Measurements from ENCODE around the gene PKP3.
"Not testable (repeated sequence)": the region's sequence is repeated elsewhere in the genome, so short reads cannot be mapped to it uniquely, and the experiment has no call there.

PKP3 gene

DNA sequence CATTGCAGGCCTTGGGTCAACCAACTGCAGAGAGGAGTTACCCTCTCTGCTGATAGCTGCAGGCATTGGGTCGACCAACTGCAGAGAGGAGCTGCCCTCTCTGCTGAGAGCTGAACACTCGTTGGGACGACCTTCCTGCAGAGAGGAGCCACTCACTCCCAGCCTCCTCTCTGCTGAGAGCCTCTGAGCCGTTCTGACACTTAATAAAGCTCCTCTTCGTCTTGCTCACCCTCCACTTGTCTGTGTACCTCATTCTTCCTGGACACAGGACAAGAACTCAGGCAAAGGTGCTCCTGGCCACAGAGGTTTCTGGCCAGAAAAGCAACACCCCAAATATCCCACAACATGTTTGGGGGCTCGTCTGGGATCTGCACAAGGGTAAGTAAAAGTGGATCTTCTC, 7.5 kb upstream of the PKP3 start:
- Histone ChIP-seq H3K36me3 (replicated peaks; ENCODE audit: insufficient read depth, low read length) (no peaks in the 10 kb centered on the region), H3K79me2 (ENCODE audit: low read length) (no peaks in the 10 kb centered on the region), H2AFZ (ENCODE audit: low read length) (no peak overlapping the region), H3K27ac (ENCODE audit: low read length) (no peak overlapping the region), H3K9me3 (replicated peaks; ENCODE audit: insufficient read depth, low read length) (no peaks in the 10 kb centered on the region), H3K4me1 (ENCODE audit: low read length) (no peaks in the 10 kb centered on the region), H3K27me3 (replicated peaks; ENCODE audit: insufficient read depth, low read length) (peaks cover 81% of the 10 kb centered on the region), H3K4me3 (ENCODE audit: low read length) (no peak overlapping the region), H3K9ac (ENCODE audit: low read length) (no peak overlapping the region), H4K20me1 (ENCODE audit: insufficient read depth, low read length) (no peaks in the 10 kb centered on the region), H3K9me2 (replicated peaks; ENCODE audit: insufficient read depth, low read length) (no peaks in the 10 kb centered on the region), H3F3A (ENCODE audit: insufficient read depth, low read length) (no peaks in the 10 kb centered on the region), H3K4me2 (ENCODE audit: low read depth, low read length) (no peak overlapping the region)
- no peak for DNase-seq
- TF ChIP-seq EZH2phosphoT487 (IDR thresholded peaks at IDR 0.05; ENCODE audit: low read length) (no peak), EZH2 (optimal IDR thresholded peaks at IDR 0.05; ENCODE audit: low read depth, low read length) (no peak)
- TF ChIP-seq, protein P1, sequence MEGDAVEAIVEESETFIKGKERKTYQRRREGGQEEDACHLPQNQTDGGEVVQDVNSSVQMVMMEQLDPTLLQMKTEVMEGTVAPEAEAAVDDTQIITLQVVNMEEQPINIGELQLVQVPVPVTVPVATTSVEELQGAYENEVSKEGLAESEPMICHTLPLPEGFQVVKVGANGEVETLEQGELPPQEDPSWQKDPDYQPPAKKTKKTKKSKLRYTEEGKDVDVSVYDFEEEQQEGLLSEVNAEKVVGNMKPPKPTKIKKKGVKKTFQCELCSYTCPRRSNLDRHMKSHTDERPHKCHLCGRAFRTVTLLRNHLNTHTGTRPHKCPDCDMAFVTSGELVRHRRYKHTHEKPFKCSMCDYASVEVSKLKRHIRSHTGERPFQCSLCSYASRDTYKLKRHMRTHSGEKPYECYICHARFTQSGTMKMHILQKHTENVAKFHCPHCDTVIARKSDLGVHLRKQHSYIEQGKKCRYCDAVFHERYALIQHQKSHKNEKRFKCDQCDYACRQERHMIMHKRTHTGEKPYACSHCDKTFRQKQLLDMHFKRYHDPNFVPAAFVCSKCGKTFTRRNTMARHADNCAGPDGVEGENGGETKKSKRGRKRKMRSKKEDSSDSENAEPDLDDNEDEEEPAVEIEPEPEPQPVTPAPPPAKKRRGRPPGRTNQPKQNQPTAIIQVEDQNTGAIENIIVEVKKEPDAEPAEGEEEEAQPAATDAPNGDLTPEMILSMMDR (IDR thresholded peaks at IDR 0.05; ENCODE audit: low read length), result no peak

DNA sequence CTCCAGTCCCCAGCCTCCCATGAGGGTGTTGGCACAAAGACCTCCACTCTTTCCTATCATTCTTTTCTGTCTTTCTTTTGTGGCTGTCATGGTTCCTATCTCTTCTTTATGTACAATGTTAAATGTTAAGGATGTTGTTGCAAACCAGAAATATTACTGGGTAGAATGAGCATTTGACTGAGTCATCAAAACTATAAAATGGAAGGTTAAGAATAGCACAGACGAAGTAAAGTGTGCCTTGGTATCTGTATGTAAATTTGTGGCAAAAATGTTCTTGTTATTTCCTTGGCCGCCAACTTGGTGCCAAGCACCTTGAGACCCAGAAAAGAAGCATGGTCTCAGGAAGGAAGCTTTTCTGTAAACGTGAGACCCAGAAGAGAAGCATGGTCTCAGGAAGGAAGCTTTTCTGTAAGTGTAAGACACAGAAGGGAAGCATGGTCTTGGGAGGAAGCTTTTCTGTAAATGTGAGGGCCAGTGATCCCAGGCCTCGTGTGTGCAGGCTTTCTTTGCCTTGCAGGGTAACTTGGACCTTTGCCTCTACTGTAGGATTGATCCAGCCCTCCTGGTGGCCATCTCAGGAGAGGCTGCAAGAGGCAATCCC, 6.7 kb upstream of the PKP3 start:
- H3K9me3 ChIP-seq (replicated peaks; ENCODE audit: insufficient read depth, low read length), result no peaks in the 10 kb centered on the region
- H2AFZ ChIP-seq (ENCODE audit: low read length), result no peak overlapping the region
- no peaks in the 10 kb centered on the region for H4K20me1 ChIP-seq (ENCODE audit: insufficient read depth, low read length)
- DNase-seq, result no peak
- TF ChIP-seq, protein P1 (IDR thresholded peaks at IDR 0.05; ENCODE audit: low read length), result no peak
- TF ChIP-seq EZH2phosphoT487 (IDR thresholded peaks at IDR 0.05; ENCODE audit: low read length), result no peak
- no peak for TF ChIP-seq EZH2 (optimal IDR thresholded peaks at IDR 0.05; ENCODE audit: low read depth, low read length)
- H3K27me3 ChIP-seq (replicated peaks; ENCODE audit: insufficient read depth, low read length), result peaks cover 81% of the 10 kb centered on the region
- H3K36me3 ChIP-seq (replicated peaks; ENCODE audit: insufficient read depth, low read length), result no peaks in the 10 kb centered on the region
- H3F3A ChIP-seq (ENCODE audit: insufficient read depth, low read length), result no peaks in the 10 kb centered on the region
- no peak overlapping the region for H3K4me3 ChIP-seq (ENCODE audit: low read length)
- no peaks in the 10 kb centered on the region for H3K9me2 ChIP-seq (replicated peaks; ENCODE audit: insufficient read depth, low read length)
- H3K9ac ChIP-seq (ENCODE audit: low read length), result no peak overlapping the region
- no peaks in the 10 kb centered on the region for H3K4me1 ChIP-seq (ENCODE audit: low read length)
- no peak overlapping the region for H3K27ac ChIP-seq (ENCODE audit: low read length)
- H3K79me2 ChIP-seq (ENCODE audit: low read length), result no peaks in the 10 kb centered on the region
- H3K4me2 ChIP-seq (ENCODE audit: low read depth, low read length), result no peak overlapping the region

DNA sequence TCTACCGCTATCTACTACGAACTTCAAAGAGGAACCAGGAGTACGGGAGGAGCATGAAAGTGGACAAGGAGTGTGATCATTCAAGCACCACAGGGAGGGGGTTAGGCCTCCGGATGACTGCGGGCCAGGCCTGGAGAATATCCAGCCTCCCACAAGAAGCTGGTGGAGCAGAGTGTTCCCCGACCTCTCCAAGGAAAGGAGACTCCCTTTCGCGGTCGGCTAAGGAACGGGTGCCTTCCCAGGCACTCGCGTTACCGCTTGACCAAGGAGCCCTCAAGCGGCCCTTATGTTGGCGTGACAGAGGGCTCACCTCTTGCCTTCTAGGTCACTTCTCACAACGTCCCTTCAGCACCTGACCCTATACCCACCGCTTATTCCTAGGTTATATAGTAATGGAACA, 4.6 kb upstream of the PKP3 start:
- not testable (repeated sequence) for H3F3A ChIP-seq (ENCODE audit: insufficient read depth, low read length); DNase-seq; H3K4me2 ChIP-seq (ENCODE audit: low read depth, low read length); H3K4me3 ChIP-seq (ENCODE audit: low read length); H3K9ac ChIP-seq (ENCODE audit: low read length); H2AFZ ChIP-seq (ENCODE audit: low read length); H3K9me2 ChIP-seq (replicated peaks; ENCODE audit: insufficient read depth, low read length); H3K4me1 ChIP-seq (ENCODE audit: low read length); H3K27ac ChIP-seq (ENCODE audit: low read length); H3K79me2 ChIP-seq (ENCODE audit: low read length); H3K9me3 ChIP-seq (replicated peaks; ENCODE audit: insufficient read depth, low read length); H3K36me3 ChIP-seq (replicated peaks; ENCODE audit: insufficient read depth, low read length); H4K20me1 ChIP-seq (ENCODE audit: insufficient read depth, low read length)
- H3K27me3 ChIP-seq (replicated peaks; ENCODE audit: insufficient read depth, low read length), result peaks cover 72% of the 10 kb centered on the region

DNA sequence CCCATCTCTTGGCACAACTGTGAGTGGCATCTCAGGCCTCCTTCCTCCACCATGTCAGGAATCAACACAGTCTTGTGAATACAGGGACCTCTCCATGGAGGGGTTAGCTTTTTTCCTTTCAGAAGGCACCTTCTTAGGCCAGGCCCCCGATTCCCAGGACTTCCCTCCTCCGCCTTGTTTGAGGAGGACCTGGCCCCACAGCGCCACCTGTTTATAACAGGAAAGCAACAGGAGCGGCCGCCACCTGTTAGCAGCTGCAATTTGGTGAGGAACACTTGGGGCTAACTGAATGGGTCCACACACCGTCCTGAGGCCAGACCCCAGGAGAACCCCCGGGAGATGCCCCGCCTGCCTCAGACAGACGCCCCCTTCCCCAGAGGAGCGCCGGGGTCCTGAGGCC, 3.8 kb upstream of the PKP3 start:
- Histone ChIP-seq H3K27me3 (replicated peaks; ENCODE audit: insufficient read depth, low read length) (peaks cover 76% of the 10 kb centered on the region), H3K4me3 (ENCODE audit: low read length) (no peak overlapping the region), H3K36me3 (replicated peaks; ENCODE audit: insufficient read depth, low read length) (no peaks in the 10 kb centered on the region), H3K9me2 (replicated peaks; ENCODE audit: insufficient read depth, low read length) (no peaks in the 10 kb centered on the region), H4K20me1 (ENCODE audit: insufficient read depth, low read length) (no peaks in the 10 kb centered on the region), H3K9ac (ENCODE audit: low read length) (no peak overlapping the region), H3K79me2 (ENCODE audit: low read length) (no peaks in the 10 kb centered on the region), H2AFZ (ENCODE audit: low read length) (no peak overlapping the region), H3F3A (ENCODE audit: insufficient read depth, low read length) (no peaks in the 10 kb centered on the region), H3K4me2 (ENCODE audit: low read depth, low read length) (no peak overlapping the region), H3K4me1 (ENCODE audit: low read length) (no peaks in the 10 kb centered on the region), H3K9me3 (replicated peaks; ENCODE audit: insufficient read depth, low read length) (no peaks in the 10 kb centered on the region), H3K27ac (ENCODE audit: low read length) (no peak overlapping the region)
- DNase-seq, result no peak
- TF ChIP-seq, protein P1 (IDR thresholded peaks at IDR 0.05; ENCODE audit: low read length), result peak; percentile 33
- no peak for TF ChIP-seq EZH2 (optimal IDR thresholded peaks at IDR 0.05; ENCODE audit: low read depth, low read length)
- no peak for TF ChIP-seq EZH2phosphoT487 (IDR thresholded peaks at IDR 0.05; ENCODE audit: low read length)
